HepG2 (cell line): Measurements from ENCODE around the gene ANKRD17. TPM values are rescaled to one million over a fixed set of nuclear protein-coding genes. Genes with fewer than 3 reads are reported as not detected.

Source experiments
- ATAC-seq: fragments of 200-7000 bp; cut with Tn5 transposase; 3 replicates; pipeline ENCODE4 v1.9.1; 2020; ENCODE audit warnings: mild to moderate bottlenecking, moderate library complexity
- BruUV-seq: library from RNA; stranded (reverse); fragments of 400-500 nt; replicated peaks from 2 replicates; lab custom pipeline; 2021; lab: Mats Ljungman, UMichigan
- CTCF ChIA-PET: fragments of 300-600 bp; formaldehyde crosslinking; extraction: SDS; loops from one replicate; lab custom pipeline; 2021; ENCODE audit warnings: low total read pairs, inconsistent platforms, low intra/inter-chr PET ratio; lab: Yijun Ruan, JAX
- POLR2A ChIA-PET: fragments of 350-600 bp; sonication (Branson Sonifier 250); formaldehyde crosslinking; loops from one replicate; lab custom pipeline; 2020; ENCODE audit warnings: antibody characterized with exemption, inconsistent platforms; lab: Yijun Ruan, JAX
- DNase-seq: peaks from one replicate; pipeline ENCODE4 v3.0.0-alpha.2; 2015; ENCODE audit warnings: low spot score
- FAIRE-seq: peaks from 3 replicates; lab custom pipeline; 2011; peaks lifted over from hg19 to GRCh38; lab: Jason Lieb, UNC
- H2AFZ ChIP-seq: one replicate; pipeline ENCODE4 v1.6.1; 2011; ENCODE audit warnings: low read length, inconsistent platforms
- H3K27ac ChIP-seq: fragments of 300-600 bp; 3 replicates; pipeline ENCODE4 v1.8.0; 2011; ENCODE audit warnings: mixed run types, mild to moderate bottlenecking, mixed read lengths, low read length, inconsistent platforms; ENCODE audit not compliant: insufficient read depth; ENCODE audit errors: extremely low read length
- H3K27me3 ChIP-seq, 2 experiments: fragments of 200-600 bp in 1 of 2; 2 replicates in 1 of 2; 3 replicates in 1 of 2; pipeline versions ENCODE4 v1.6.0 to v1.8.0; 2011; ENCODE audit warnings: low read length in 2 of 2, mild to moderate bottlenecking in 2 of 2, moderate library complexity in 2 of 2, inconsistent platforms in 1 of 2; ENCODE audit not compliant: insufficient read depth in 2 of 2, control insufficient read depth in 1 of 2
- H3K36me3 ChIP-seq, 2 experiments: fragments of 200-600 bp in 1 of 2; replicated peaks in 1 of 2; 2 replicates in 1 of 2; 3 replicates in 1 of 2; pipeline versions ENCODE4 v1.5.1 to v1.8.0; 2011; ENCODE audit warnings: low read length in 2 of 2, inconsistent platforms in 1 of 2; ENCODE audit not compliant: insufficient read depth in 2 of 2, control insufficient read depth in 1 of 2
- H3K4me1 ChIP-seq: 2 replicates; pipeline ENCODE4 v1.5.1; 2012; ENCODE audit warnings: low read length, inconsistent platforms; ENCODE audit not compliant: insufficient read depth
- H3K4me2 ChIP-seq: 2 replicates; pipeline ENCODE4 v1.6.0; 2011; ENCODE audit warnings: low read depth, low read length, inconsistent platforms
- H3K4me3 ChIP-seq, 3 experiments: fragments of 200-600 bp in 1 of 3; sonication (generic), shearing (Covaris generic) in 1 of 3; replicated peaks in 1 of 3; 2 replicates each; pipeline ENCODE4 v1.5.1; 2011 to 2016; ENCODE audit warnings: low read length in 3 of 3, inconsistent platforms in 2 of 3, low read depth in 2 of 3, mild to moderate bottlenecking in 2 of 3, control low read depth in 1 of 3, mixed read lengths in 1 of 3; ENCODE audit not compliant: insufficient read depth in 1 of 3
- H3K79me2 ChIP-seq: one replicate; pipeline ENCODE4 v1.6.1; 2011; ENCODE audit warnings: low read length, inconsistent platforms; ENCODE audit not compliant: insufficient read depth
- H3K9ac ChIP-seq: 2 replicates; pipeline ENCODE4 v1.6.0; 2011; ENCODE audit warnings: mild to moderate bottlenecking, low read depth, low read length, inconsistent platforms; ENCODE audit not compliant: insufficient read depth
- H3K9me3 ChIP-seq: 2 replicates; pipeline ENCODE4 v1.5.1; 2012; ENCODE audit warnings: mild to moderate bottlenecking, low read length
- H4K20me1 ChIP-seq: 2 replicates; pipeline ENCODE4 v1.6.0; 2011; ENCODE audit warnings: inconsistent platforms, mild to moderate bottlenecking, low read length, moderate library complexity; ENCODE audit not compliant: insufficient read depth
- CENPX ChIP-seq: sonication (generic); formaldehyde crosslinking; IDR thresholded peaks from 2 replicates; pipeline ENCODE4 v1.9.0; 2021; ENCODE audit warnings: mild to moderate bottlenecking, missing genetic modification reagents, moderate library complexity
- FLYWCH1 ChIP-seq: sonication (generic); formaldehyde crosslinking; IDR thresholded peaks from 2 replicates; pipeline ENCODE4 v1.8.1; 2023; ENCODE audit warnings: mild to moderate bottlenecking, missing genetic modification reagents
- GPN1 ChIP-seq: sonication (generic); formaldehyde crosslinking; IDR thresholded peaks from 2 replicates; pipeline ENCODE4 v1.5.1; 2020; ENCODE audit warnings: missing genetic modification reagents, borderline replicate concordance
- JARID2 ChIP-seq: sonication (generic); formaldehyde crosslinking; IDR thresholded peaks from 2 replicates; pipeline ENCODE4 v1.8.1; 2023; ENCODE audit warnings: missing genetic modification reagents, inconsistent platforms; ENCODE audit not compliant: insufficient replicate concordance
- KAT2B ChIP-seq: fragments of 150-350 bp; IDR thresholded peaks from 2 replicates; pipeline ENCODE4 v1.6.1; 2014; ENCODE audit warnings: low read depth, low read length, borderline replicate concordance
- KLF12 ChIP-seq: sonication (generic); formaldehyde crosslinking; IDR thresholded peaks from 2 replicates; pipeline ENCODE4 v1.4.0; 2020; ENCODE audit warnings: missing genetic modification reagents, borderline replicate concordance
- MTA1 ChIP-seq: sonication (generic); formaldehyde crosslinking; IDR thresholded peaks from 2 replicates; pipeline ENCODE4 v1.4.0; 2020; ENCODE audit warnings: missing genetic modification reagents, mild to moderate bottlenecking, borderline replicate concordance
- MYC ChIP-seq: sonication (generic); formaldehyde crosslinking; IDR thresholded peaks from 2 replicates; pipeline ENCODE4 v1.9.0; 2021; ENCODE audit warnings: missing genetic modification reagents, borderline replicate concordance
- NFIB ChIP-seq: sonication (generic); formaldehyde crosslinking; IDR thresholded peaks from 2 replicates; pipeline ENCODE4 v1.9.0; 2021; ENCODE audit warnings: missing genetic modification reagents, mild to moderate bottlenecking, borderline replicate concordance
- NFKBIZ ChIP-seq: IDR thresholded peaks from 2 replicates; pipeline ENCODE4 v1.6.1; 2018; ENCODE audit warnings: missing genetic modification reagents, missing compliant biosample characterization
- NFYC ChIP-seq: IDR thresholded peaks from 2 replicates; pipeline ENCODE4 v1.6.1; 2016; ENCODE audit warnings: missing genetic modification reagents, missing compliant biosample characterization
- NONO ChIP-seq, 2 experiments: fragments of 450-650 bp in 1 of 2; sonication (generic) in 1 of 2; formaldehyde crosslinking in 1 of 2; IDR thresholded peaks in 1 of 2; conservative IDR thresholded peaks in 1 of 2; 2 replicates each; pipeline versions ENCODE4 v1.6.1 to v1.8.0; 2017 to 2022; ENCODE audit warnings: mild to moderate bottlenecking in 1 of 2, missing genetic modification reagents in 1 of 2, moderate library complexity in 1 of 2
- NR0B2 ChIP-seq: sonication (generic); formaldehyde crosslinking; IDR thresholded peaks from 2 replicates; pipeline ENCODE4 v1.4.0; 2020; ENCODE audit warnings: mild to moderate bottlenecking, missing genetic modification reagents
- STAT5B ChIP-seq: sonication (generic); formaldehyde crosslinking; IDR thresholded peaks from 2 replicates; pipeline ENCODE4 v1.4.0; 2020; ENCODE audit warnings: missing genetic modification reagents
- ZFP1 ChIP-seq: IDR thresholded peaks from 2 replicates; pipeline ENCODE4 v1.6.1; 2016
- ZNF230 ChIP-seq: sonication (generic); formaldehyde crosslinking; IDR thresholded peaks from 2 replicates; pipeline ENCODE4 v1.4.0; 2020; ENCODE audit warnings: mild to moderate bottlenecking, missing genetic modification reagents
- ZNF367 ChIP-seq: sonication (generic); formaldehyde crosslinking; IDR thresholded peaks from 2 replicates; pipeline ENCODE4 v1.4.0; 2020; ENCODE audit warnings: missing genetic modification reagents, borderline replicate concordance
- ZNF557 ChIP-seq: sonication (generic); formaldehyde crosslinking; IDR thresholded peaks from 2 replicates; pipeline ENCODE4 v1.4.0; 2020; ENCODE audit warnings: missing genetic modification reagents
- ZNF644 ChIP-seq: IDR thresholded peaks from 2 replicates; pipeline ENCODE4 v1.6.1; 2016; ENCODE audit warnings: low read depth
- WGBS: methylation state at CpG from one replicate; pipeline ENCODE4 v1.1.6; 2017; ENCODE audit warnings: low lambda C conversion rate; 5-methylcytosine and 5-hydroxymethylcytosine counted together
- in situ Hi-C: cut with HindIII; loops from 2 replicates; pipeline ENCODE4 v1.10.0; 2017; ENCODE audit warnings: low pct_unique_long_range_greater_than_20kb; ENCODE audit not compliant: extremely low pct_ligation_motif_present
- intact Hi-C: fragments of 100-400 bp; cut with micrococcal nuclease; formaldehyde crosslinking; loops from one replicate; pipeline ENCODE4 v1.10.0; 2022; ENCODE audit not compliant: unreplicated experiment
- polyA plus RNA-seq, 8 experiments: library from polyadenylated mRNA; depleted of rRNA in 3 of 8; stranded (reverse) in 7 of 8; unstranded in 1 of 8; fragments of >200 nt; fragmentation: Illumina TruSeq in 4 of 8; extraction: Trizol in 4 of 8; gene quantifications; 2 replicates each; pipeline versions ENCODE4 v1.2.1 to v1.2.3, GENCODE V29; 2011 to 2016; ENCODE audit warnings: low read depth in 4 of 8, missing spikeins in 1 of 8, mixed read lengths in 1 of 8; ENCODE audit not compliant: insufficient read depth in 1 of 8
- total RNA-seq, 5 experiments: library from RNA; depleted of rRNA; stranded (reverse); fragments of >200 nt; fragmentation: Illumina TruSeq; extraction: Trizol; gene quantifications; 2 replicates each; pipeline ENCODE4 v1.2.3, GENCODE V29; 2016; ENCODE audit warnings: low read depth in 1 of 5
- TF ChIP-seq, protein P1 (sequence below): sonication (generic); formaldehyde crosslinking; IDR thresholded peaks from 2 replicates; pipeline ENCODE4 v1.8.0; 2022; ENCODE audit warnings: missing genetic modification reagents, mild to moderate bottlenecking, borderline replicate concordance
- TF ChIP-seq, protein P2 (sequence below): IDR thresholded peaks from 2 replicates; pipeline ENCODE4 v1.6.1; 2016
- TF ChIP-seq, protein P3 (sequence below): IDR thresholded peaks from 2 replicates; pipeline ENCODE4 v1.6.1; 2016; ENCODE audit warnings: missing compliant biosample characterization, missing genetic modification reagents, borderline replicate concordance

The ANKRD17 gene
- total and polyA plus RNA-seq, 2 of the 13 experiments (the other 11 are each of a cell fraction or from before 2014, with no cell fraction given): 55.7 to 61.1 TPM

GRCh38 chr4:73037057-73037456 is 221.5 kb downstream of the ANKRD17 start (continued):
- TF ChIP-seq, protein P1, sequence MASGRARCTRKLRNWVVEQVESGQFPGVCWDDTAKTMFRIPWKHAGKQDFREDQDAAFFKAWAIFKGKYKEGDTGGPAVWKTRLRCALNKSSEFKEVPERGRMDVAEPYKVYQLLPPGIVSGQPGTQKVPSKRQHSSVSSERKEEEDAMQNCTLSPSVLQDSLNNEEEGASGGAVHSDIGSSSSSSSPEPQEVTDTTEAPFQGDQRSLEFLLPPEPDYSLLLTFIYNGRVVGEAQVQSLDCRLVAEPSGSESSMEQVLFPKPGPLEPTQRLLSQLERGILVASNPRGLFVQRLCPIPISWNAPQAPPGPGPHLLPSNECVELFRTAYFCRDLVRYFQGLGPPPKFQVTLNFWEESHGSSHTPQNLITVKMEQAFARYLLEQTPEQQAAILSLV: no peak
- TF ChIP-seq NFIB (CRISPR knock-in tag) (no peak), MTA1 (CRISPR knock-in tag) (no peak), NONO (IDR thresholded peaks at IDR 0.05) (no peak), NONO (CRISPR knock-in tag; conservative IDR thresholded peaks at IDR 0.05) (no peak), ZNF230 (CRISPR knock-in tag) (no peak), MYC (CRISPR knock-in tag) (no peak), ZNF644 (CRISPR knock-in tag) (no peak)
- TF ChIP-seq, protein P2, sequence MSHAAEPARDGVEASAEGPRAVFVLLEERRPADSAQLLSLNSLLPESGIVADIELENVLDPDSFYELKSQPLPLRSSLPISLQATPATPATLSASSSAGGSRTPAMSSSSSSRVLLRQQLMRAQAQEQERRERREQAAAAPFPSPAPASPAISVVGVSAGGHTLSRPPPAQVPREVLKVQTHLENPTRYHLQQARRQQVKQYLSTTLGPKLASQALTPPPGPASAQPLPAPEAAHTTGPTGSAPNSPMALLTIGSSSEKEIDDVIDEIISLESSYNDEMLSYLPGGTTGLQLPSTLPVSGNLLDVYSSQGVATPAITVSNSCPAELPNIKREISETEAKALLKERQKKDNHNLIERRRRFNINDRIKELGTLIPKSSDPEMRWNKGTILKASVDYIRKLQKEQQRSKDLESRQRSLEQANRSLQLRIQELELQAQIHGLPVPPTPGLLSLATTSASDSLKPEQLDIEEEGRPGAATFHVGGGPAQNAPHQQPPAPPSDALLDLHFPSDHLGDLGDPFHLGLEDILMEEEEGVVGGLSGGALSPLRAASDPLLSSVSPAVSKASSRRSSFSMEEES (CRISPR knock-in tag): no peak
- TF ChIP-seq, protein P3, sequence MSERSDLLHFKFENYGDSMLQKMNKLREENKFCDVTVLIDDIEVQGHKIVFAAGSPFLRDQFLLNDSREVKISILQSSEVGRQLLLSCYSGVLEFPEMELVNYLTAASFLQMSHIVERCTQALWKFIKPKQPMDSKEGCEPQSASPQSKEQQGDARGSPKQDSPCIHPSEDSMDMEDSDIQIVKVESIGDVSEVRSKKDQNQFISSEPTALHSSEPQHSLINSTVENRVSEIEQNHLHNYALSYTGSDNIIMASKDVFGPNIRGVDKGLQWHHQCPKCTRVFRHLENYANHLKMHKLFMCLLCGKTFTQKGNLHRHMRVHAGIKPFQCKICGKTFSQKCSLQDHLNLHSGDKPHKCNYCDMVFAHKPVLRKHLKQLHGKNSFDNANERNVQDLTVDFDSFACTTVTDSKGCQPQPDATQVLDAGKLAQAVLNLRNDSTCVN (CRISPR knock-in tag): no peak

DNA sequence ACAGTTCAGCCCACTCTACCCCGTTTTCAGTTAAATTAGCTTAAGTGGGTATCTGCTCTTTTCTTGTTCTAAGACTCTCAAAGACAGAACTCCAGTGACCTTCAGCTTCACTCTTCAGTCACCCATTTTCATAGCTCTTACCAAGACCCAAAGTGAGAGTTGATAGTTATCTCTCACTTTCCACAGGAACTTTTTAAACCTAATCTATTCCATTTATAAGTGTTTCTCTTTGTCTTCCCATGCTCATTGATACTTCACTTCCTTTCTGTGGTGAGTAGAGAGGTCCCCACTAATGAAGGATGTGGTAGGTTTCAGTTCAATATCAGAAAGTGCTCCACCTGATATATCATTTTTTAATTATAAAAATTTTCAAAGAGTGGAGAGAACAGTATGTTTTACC is 222.5 kb downstream of the ANKRD17 start:
- ChIA-PET CTCF (no interaction called here), POLR2A (no interaction called here)
- 0% methylated on average over 1 of the region's 1 CpG for WGBS
- Histone ChIP-seq H3K79me2 (no peaks in the 10 kb centered on the region), H3K27ac (no peak overlapping the region), H3K4me1 (no peaks in the 10 kb centered on the region), H4K20me1 (no peaks in the 10 kb centered on the region), H3K27me3 (no peaks in the 10 kb centered on the region), H2AFZ (no peak overlapping the region), H3K9ac (no peak overlapping the region), H3K9me3 (peaks cover 11% of the 10 kb centered on the region), H3K4me3 (no peak overlapping the region), H3K36me3 (no peaks in the 10 kb centered on the region), H3K4me2 (no peak overlapping the region)
- FAIRE-seq (no peak), DNase-seq (no peak), ATAC-seq (no peak)
- TF ChIP-seq KLF12 (CRISPR knock-in tag): no peak
- TF ChIP-seq KAT2B: no peak
- no peak for TF ChIP-seq JARID2 (CRISPR knock-in tag)
- TF ChIP-seq GPN1: no peak
- TF ChIP-seq FLYWCH1 (CRISPR knock-in tag): no peak
- no peak for TF ChIP-seq STAT5B (CRISPR knock-in tag)
- no peak for TF ChIP-seq NFYC
- TF ChIP-seq CENPX: no peak
- no peak for TF ChIP-seq ZNF557 (CRISPR knock-in tag)
- no peak for TF ChIP-seq NR0B2 (CRISPR knock-in tag)
- no peak for TF ChIP-seq ZNF367 (CRISPR knock-in tag)
- no peak for TF ChIP-seq NFKBIZ (CRISPR knock-in tag)
- no peak for TF ChIP-seq ZFP1 (CRISPR knock-in tag)
- in situ Hi-C loops (no loop called here), intact Hi-C loops (no loop called here)
- BruUV-seq: no TSS peak
